GM12864 (cell line): ENCODE data around the gene TRIM24.

Experiments
- DNase-seq: peaks from one replicate; pipeline ENCODE4 v3.0.0-alpha.2; 2011; ENCODE audit warnings: low read depth
- H3K4me3 ChIP-seq: 2 replicates; pipeline ENCODE4 v1.5.1; 2011; ENCODE audit warnings: mild to moderate bottlenecking, low read depth, low read length, control low read depth
- CTCF ChIP-seq: IDR thresholded peaks from 2 replicates; pipeline ENCODE4 v1.5.1; 2011; ENCODE audit warnings: low read depth, mild to moderate bottlenecking, moderate library complexity, low read length, control low read depth, inconsistent platforms; ENCODE audit errors: missing control alignments

TRIM24 gene

DNA sequence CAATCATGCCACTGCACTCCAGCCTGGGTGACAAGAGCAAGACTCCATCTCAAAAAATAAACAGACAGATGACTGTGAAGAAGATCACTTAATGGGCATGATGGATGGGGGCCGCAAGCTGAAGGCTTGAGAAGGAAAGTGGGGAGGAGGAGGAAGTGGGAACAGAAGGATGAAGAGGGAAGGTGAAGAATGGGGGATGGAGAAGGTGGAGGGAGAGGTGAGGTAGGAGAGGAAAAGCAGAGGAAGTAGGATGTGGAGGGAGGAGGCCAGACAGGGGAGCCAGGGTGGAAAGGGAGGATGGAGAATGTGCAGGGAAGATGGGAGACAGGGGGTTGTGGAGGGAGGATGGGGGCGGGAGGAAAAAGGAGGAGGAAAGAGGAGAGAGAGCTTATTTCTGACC, 172.3 kb downstream of the TRIM24 start:
- DNase-seq = no peak
- TF ChIP-seq CTCF = no peak
- H3K4me3 ChIP-seq = no peak overlapping the region

DNA sequence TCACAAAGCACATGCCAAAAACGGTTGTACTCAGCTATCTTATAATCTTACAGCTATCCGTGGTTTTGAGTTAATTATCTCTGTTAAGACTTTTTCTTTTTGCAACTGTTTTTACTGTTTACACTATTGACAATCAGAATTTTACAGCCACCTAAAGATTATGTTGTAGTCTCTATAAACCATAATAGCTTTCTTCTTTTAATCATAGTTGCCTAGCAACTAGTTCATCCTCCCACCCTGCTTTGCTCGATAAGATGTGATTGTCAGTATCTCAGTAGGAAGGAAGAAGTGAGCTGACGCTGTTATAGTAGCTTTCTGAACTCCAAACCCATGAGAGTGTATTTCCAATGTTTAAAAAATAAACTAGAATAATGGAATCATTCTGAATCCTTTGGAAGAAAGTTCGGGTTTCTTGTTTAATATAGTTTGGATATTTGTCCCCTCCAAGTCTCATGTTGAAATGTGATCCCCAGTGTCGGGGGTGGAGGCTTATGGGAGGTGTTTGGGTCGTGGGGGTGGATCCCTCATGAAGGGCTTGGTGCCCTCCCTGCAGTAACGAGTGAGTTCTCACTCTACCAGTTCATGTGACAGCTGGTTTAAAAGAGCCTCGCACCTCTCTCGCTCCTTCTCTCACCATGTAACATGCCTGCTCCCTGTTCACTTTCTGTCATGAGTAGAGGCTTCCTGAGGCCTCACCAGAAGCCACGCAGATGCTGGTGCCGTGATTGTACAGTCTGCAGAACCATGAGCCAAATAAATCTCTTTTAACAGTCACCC, 173.0 kb downstream of the TRIM24 start:
- no peak overlapping the region for H3K4me3 ChIP-seq
- no peak for DNase-seq
- no peak for TF ChIP-seq CTCF
